Fibroblast of villous mesenchyme (primary cell): ENCODE measurements around the gene PRR23A. TPM values are rescaled to one million over a fixed set of nuclear protein-coding genes. Genes with fewer than 3 reads are reported as not detected.

Experiments
- DNase-seq: peaks from one replicate; pipeline ENCODE4 v3.0.0-alpha.2; 2010; ENCODE audit warnings: low read depth
- H3K4me3 ChIP-seq: 2 replicates; pipeline ENCODE4 v1.5.1; 2011; ENCODE audit warnings: low read depth, mild to moderate bottlenecking, low read length
- CTCF ChIP-seq: IDR thresholded peaks from 2 replicates; pipeline ENCODE4 v1.5.1; 2012; ENCODE audit warnings: low read depth, mild to moderate bottlenecking, low read length; ENCODE audit not compliant: insufficient read depth
- total RNA-seq: library from RNA; depleted of rRNA; stranded (reverse); fragments of >200 nt; gene quantifications from 2 replicates; pipeline ENCODE4 v1.2.3, GENCODE V29; 2012

The PRR23A gene
- total RNA-seq, 1 donor: not detected

DNA sequence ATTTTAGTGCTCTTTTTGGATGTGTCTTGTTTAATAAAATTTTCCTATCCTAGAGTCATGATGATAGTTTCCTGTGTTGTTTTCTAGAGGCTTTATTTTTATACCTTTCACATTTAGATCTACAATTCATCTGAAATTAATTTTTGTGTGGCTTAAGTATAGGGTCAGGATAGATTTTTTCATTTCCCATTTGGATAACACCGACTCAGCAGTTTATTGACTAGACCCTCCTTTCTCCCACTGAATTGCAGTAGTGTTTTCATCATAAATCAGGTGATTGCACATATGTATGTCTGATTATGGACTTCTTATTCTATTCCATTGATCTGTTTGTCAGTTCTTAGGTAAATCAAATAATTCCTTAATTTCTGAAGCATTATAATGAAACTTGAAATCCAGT is 10.4 kb downstream of the PRR23A start:
- no peak for TF ChIP-seq CTCF

DNA sequence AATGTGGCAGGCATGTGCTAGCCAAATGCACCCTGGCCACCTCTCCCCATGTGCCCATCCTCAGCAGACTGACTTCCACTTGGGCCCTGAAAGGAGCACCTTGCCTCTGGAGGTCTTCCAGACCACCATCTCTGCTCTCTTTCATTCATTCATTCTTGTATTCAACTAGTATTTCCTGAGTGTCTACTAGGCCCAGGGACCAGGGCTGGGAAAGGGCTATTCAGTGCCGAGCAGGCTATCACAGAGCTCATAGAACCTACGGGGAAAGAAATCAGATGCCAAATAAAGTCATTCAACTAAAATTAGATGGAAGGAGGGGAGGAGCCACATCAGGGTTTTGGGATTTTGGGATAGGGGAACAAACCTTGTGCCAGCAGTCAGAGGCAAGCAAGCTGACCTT is 18.9 kb downstream of the PRR23A start:
- no peak for DNase-seq
- TF ChIP-seq CTCF: no peak
- H3K4me3 ChIP-seq: no peak overlapping the region

More for the DNA sequence above, 10.4 kb downstream of the PRR23A start:
- no peak overlapping the region for H3K4me3 ChIP-seq
- no peak for DNase-seq

GRCh38 chr3:138985932-138986331 is 20.1 kb downstream of the PRR23A start:
- TF ChIP-seq CTCF: no peak
- DNase-seq: no peak
- no peak overlapping the region for H3K4me3 ChIP-seq

GRCh38 chr3:138984816-138985215 is 21.3 kb downstream of the PRR23A start:
- no peak for DNase-seq
- TF ChIP-seq CTCF: no peak
- H3K4me3 ChIP-seq: no peak overlapping the region

GRCh38 chr3:138976047-138976446 is 30.0 kb downstream of the PRR23A start:
- H3K4me3 ChIP-seq: no peak overlapping the region
- no peak for DNase-seq
- no peak for TF ChIP-seq CTCF

DNA sequence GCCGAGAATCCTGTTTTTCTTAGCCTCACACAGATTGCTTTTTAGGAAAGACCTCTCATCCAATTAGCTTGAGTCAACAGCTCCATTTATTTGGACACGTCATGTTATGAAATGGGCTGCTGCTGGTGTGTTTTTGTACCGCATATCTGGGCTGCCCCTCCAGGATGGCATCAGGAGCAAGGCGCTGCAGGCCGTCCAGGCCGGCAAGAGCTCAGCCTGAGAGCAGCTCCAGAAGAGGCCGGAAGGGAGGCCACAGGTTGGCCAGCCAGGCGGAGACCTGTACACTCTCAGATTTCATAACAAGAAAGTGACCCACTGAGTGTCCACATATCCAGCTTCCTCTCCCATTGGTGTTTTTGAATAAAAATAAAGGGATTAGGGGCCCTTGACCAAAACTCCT is 30.7 kb downstream of the PRR23A start:
- H3K4me3 ChIP-seq: no peak overlapping the region
- no peak for TF ChIP-seq CTCF
- DNase-seq: no peak

DNA sequence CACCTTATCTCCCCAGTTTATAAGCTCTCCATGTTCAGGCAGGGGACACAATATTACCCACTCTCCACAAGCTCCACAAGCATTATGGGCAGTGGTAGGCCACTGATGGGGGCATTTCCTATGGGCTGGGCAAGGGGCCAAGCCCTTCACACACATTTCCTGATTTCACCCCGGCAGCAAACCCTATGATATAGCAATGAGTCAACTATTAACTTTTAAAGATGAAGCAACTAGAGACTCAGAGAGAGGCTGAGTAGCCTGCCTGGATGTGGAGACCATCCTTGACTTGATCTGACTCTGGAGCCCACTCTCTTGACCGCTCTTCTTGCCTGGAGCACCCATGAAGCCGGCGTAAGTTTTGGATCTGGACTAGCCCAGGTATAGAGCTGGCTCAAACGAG is 31.6 kb downstream of the PRR23A start:
- DNase-seq: no peak
- no peak for TF ChIP-seq CTCF
- H3K4me3 ChIP-seq: no peak overlapping the region
